C4-2B (cell line): ENCODE data around the gene LAPTM5.

Experiments used
- H3K27ac ChIP-seq: fragments of 450-650 bp; 2 replicates; pipeline ENCODE4 v1.5.1; 2017
- ZFX ChIP-seq: fragments of 450-650 bp; IDR thresholded peaks from 2 replicates; pipeline ENCODE4 v1.6.1; 2017
- TF ChIP-seq, protein P1 (sequence below): fragments of 450-650 bp; conservative IDR thresholded peaks from 2 replicates; pipeline ENCODE4 v1.5.1; 2017; ENCODE audit warnings: mild to moderate bottlenecking

Gene LAPTM5

DNA sequence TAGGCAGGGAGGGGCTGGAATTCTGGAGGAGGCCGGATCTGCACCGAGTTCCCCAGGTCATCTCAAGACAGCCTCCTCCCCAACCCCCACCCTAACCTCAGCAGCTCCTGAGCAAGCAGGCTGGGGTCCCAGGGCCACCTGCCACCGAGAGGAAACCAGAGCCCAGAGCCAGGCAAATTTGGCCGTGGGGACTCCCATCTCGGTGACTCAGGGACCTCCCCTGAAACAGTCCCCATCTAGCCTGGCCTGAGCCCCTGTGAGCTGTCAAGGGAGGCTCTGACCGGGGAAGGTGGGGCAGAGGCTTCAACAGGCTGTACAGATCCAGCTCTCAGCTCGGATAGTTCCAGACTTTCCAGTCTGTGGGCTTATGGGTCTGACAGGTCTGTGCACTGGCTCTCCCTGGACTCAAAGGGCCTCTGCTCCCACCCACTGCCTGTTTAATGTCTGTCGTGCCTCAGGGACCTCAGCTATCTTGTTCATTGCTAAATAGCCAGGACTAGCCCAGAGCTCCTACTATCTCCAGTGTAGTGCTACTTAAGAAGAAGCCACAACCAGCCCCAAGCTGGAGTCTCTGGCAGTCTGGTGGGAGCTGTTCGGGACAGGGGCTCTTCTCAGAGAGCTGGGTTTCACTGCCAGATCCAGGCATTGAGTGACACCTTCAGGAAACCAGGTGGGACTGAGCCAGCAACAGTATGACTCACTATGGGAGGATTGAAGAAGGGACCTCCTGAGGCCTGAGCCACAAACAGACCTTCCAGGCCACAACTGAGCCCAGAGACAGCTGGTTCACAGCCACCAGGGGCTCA, 59.8 kb downstream of the LAPTM5 start:
- H3K27ac ChIP-seq = no peak overlapping the region
- TF ChIP-seq, protein P1, sequence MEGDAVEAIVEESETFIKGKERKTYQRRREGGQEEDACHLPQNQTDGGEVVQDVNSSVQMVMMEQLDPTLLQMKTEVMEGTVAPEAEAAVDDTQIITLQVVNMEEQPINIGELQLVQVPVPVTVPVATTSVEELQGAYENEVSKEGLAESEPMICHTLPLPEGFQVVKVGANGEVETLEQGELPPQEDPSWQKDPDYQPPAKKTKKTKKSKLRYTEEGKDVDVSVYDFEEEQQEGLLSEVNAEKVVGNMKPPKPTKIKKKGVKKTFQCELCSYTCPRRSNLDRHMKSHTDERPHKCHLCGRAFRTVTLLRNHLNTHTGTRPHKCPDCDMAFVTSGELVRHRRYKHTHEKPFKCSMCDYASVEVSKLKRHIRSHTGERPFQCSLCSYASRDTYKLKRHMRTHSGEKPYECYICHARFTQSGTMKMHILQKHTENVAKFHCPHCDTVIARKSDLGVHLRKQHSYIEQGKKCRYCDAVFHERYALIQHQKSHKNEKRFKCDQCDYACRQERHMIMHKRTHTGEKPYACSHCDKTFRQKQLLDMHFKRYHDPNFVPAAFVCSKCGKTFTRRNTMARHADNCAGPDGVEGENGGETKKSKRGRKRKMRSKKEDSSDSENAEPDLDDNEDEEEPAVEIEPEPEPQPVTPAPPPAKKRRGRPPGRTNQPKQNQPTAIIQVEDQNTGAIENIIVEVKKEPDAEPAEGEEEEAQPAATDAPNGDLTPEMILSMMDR = no peak
- no peak for TF ChIP-seq ZFX

- TF ChIP-seq, protein P1 = no peak
- TF ChIP-seq ZFX = no peak
- H3K27ac ChIP-seq = no peak overlapping the region
Measured at GRCh38 chr1:30696831-30697230, 60.7 kb downstream of the LAPTM5 start.

- H3K27ac ChIP-seq = peak overlapping the region; percentile 22
- no peak for TF ChIP-seq ZFX
- TF ChIP-seq, protein P1 = no peak
Measured at GRCh38 chr1:30695439-30695841, 62.1 kb downstream of the LAPTM5 start.

DNA sequence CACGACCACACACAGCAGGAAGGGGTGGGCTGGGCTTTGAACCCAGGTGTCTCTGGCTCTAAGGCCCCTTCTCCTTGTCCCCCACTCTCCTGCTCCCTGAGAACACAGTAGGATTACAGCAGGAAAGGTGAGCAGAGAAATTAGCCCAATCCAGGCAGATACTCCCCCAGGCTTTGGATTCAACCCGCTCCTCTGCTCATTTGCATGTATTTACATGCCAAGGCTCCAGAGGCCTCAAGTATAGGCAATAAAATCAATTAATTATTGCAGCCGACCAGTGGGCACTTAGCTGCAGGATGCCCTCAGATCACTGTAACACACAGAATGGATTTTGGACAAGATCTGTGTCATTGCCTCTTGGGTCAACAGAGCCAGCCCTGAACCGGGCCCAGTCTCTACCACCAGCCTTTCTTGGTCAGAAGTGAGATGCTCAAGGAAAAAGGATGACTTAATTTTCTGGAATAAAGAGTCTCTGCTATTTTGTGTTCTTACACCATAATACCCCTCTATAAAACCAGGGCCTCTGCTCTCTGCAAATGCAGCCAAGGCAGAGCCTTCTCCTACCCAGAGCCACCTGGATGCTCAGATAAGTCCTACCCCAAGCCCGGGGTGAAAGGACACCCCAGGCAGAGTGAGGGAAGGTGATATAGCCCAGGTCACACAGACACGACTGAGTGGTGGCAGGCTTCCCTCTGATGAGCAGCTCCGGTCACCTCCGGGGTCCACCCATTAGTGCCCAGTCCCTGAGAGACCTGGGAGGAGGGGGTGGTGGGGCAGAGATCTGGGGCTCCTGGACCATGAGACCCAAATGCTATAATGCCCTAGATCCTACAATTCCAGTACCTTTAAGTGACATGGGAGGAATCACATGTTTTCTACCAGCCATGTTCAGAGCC, 63.0 kb downstream of the LAPTM5 start:
- H3K27ac ChIP-seq = peak overlapping the region; percentile 22
- TF ChIP-seq ZFX = no peak
- TF ChIP-seq, protein P1 = no peak

GRCh38 chr1:30693822-30694221, 63.8 kb downstream of the LAPTM5 start:
- TF ChIP-seq, protein P1 = no peak
- no peak for TF ChIP-seq ZFX
- no peak overlapping the region for H3K27ac ChIP-seq

- no peak overlapping the region for H3K27ac ChIP-seq
- TF ChIP-seq ZFX = no peak
- TF ChIP-seq, protein P1 = no peak
Measured at GRCh38 chr1:30693366-30693765, 64.2 kb downstream of the LAPTM5 start.

DNA sequence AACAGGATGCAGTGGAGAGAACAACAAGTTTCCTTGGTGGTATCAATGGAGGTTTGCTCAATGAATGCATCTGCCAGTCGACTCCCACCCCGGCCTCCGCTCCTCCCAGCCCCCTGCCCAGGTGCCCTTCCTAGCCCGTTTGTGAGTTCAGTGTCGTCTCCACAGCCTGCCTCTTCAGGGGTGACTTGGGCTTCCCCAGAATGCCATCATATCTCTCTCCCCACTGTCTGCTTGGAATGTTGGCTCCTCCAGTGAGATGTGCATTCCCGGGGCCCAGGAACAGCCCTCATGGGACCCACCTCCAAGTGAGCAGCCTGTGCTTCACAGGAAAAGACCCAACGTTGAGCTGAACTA, 64.6 kb downstream of the LAPTM5 start:
- H3K27ac ChIP-seq = no peak overlapping the region
- TF ChIP-seq, protein P1 = no peak
- no peak for TF ChIP-seq ZFX
